CD4-positive, alpha-beta T cell treated with Interleukin-15 for 1 hour (primary cell): ENCODE data around the gene MBP.

ENCODE experiments used
- DNase-seq: peaks from one replicate; pipeline ENCODE4 v3.0.0-alpha.2; 2020

MBP gene

DNA sequence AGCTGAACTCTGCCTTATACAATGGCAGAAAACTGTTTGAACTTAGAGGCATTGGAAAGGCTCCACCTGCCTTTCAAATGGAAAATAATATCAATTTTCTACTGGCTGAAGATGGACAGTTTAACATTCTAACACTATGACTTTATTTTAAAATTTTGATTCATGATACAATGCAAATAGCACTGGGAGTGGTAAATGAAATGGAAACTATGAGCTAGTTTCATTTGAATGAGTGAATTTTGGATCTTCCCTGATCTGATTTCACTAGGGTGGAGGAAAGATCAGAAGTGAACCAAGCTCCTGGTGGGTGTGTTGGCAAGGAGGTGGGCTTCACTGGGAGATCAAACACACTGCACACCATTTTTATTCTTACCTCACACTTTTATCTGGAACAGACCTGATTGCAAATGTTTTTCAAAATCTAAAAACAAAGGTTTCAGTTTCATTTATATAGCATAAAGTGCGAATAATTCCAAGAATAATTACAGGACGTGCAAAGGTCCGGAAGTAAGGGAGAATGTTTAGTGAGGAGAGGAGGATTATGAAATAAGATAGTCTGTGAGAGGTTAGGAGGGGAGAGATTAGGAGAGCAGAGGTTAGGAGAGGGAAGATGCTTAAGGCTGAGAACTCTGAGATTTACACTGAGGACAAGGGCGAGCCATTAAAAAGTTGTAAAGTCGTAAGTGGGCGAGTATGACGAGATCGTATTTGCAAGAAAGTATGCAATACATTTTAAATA is 18.6 kb upstream of the MBP start:
- no peak for DNase-seq

DNA sequence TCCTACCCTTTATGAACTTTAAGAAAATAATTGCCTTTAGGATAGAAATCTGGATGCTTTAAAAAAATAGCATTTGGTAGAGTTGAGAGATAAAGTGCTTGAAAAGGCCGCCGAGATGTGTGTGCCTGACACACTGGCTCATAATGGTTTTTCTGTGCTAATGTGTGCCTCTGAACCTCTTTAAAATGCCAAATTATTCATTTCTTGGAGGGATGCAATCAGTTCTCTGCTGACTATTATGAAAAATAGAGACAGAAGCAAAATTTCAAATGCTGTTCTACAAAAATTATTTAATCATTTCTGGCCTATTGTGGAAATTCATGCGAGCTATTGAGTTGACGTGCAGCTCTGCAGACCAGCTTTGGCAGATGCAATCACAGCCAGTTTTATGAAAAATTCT is 18.0 kb upstream of the MBP start:
- no peak for DNase-seq

DNA sequence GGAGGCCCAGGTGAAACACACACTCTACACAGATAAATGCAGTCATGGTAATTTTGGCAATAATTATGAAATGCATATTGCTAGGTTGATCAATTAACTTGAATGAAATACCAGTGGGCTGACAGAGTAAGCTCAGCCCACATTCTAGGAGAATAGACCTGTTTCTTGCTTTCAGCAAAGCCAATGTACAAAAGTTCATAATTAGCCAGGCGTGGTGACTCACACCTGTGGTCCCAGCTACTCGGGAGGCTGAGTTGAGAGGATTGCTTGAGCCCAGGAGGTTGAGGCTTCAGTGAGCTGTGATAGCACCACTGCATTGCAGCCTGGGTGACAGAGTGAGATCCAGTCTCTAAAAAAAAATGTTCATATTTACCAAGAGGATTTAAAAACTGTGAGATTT is 15.7 kb upstream of the MBP start:
- DNase-seq, result no peak

DNA sequence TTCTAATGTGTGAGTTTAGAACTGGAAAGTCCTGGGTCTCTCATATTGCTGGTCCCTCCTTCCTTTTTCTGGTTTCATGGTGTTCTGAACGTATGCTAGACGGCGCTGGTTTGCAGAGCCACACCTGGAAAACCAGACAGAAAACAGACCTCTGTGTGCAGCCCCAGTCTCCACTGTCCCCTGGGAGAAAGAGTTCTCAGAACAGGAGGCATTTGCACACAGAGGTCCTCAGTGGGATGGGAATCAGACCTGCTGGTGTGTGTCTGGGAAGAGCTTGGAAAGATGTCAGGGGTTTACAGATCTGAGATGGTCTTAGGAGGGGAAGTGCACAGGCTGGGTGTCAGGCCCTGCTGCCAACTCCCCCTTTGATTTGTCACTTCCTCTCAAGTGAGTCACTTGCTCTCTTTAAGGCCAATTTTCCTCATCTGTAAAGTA is 14.9 kb upstream of the MBP start:
- peak; percentile 46 for DNase-seq

DNA sequence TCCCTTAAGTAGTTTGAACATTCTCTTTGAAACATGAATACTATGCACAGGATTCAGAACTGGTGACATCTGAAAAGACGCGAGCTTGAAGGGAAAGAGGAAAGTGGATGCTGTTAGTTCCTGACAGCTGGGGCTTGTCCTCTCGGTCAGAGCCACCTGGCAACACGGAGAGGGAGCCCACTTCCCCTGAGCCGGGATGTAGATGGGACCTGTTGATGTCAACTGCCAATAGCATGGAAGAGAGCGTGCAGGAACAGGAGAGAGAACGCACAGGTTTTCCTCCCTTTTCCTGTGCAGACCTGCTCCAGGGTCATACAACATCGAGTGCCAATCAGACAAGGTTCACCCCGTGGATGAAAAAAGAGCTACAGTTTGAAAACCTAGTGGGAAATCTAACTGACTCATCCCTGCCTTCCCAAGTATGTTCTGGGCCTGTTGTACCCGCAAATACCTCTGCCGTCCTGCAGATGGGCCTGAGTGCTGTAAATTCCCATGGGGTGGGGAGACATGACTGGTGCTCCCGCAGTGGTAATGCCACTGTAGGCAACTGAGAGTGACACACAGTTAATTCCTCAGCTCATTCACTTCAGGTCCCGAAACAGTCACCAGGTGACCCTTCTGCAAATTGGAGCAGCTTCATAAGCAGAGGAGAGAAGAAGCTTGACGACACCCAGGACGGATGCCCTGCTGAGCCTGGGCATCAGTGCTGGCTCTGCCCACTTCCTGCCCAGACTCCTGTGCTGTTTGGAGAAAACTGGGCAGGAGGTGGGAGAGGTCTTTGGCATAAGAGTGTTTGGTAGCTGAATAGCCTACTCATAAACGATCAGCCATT is 13.9 kb upstream of the MBP start:
- no peak for DNase-seq

DNA sequence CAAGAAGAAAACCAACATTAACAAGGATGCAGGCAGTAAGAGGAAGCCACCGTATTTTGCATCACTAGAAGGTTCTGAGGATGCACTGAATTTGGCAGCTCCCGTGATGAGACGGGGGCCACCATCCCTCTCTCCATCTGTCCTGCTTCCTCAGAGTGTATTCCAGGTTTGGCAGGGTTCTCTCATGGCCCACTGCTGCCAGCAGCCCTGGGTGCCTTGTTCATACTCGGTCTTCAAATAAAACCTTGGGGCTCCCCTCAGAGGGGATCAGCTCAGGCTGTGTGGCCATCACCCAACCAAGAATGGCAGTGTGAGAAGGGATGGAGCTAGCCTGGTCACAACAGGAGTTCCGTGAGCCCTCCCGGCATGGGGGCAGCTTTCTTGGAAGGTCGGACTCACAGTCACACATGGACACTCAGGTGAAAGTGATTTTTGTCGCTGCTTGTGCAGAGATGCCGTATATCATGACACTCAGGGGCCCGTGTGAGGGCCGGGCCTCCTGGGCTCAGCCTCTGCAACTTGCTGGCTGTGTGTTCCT is 12.8 kb upstream of the MBP start:
- DNase-seq, result no peak

DNA sequence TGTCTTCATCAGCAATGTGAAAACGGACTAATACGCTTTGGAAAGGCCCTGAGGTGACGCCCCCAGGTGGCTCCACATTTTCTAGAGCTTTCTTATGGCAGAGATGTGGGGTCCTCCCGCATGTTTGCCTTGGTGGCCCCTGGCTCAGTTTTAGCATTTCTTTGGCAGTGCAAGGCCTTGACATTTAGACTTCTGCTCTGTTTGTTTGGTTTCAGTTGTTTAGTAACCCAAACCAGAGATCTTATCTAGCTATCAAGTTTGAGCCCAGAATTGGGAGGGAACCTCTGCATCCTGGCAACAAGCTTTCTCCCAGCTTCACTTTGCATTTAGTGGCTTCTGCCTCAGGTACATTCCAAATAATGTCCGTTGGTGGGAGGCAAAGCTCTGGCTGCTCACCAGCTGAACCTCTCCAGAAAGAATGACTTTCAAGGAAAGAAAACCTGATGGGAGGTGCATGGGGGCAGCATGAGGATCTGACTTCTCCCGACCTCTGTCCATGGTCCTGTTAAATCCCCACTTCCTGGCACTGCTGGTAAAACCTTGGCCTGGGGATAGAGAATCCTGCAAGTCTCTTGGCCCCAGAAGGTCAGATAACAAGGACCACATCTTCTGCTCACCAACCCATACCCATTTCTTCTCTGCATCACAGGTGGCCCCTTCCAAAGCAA is 12.0 kb upstream of the MBP start:
- no peak for DNase-seq

DNA sequence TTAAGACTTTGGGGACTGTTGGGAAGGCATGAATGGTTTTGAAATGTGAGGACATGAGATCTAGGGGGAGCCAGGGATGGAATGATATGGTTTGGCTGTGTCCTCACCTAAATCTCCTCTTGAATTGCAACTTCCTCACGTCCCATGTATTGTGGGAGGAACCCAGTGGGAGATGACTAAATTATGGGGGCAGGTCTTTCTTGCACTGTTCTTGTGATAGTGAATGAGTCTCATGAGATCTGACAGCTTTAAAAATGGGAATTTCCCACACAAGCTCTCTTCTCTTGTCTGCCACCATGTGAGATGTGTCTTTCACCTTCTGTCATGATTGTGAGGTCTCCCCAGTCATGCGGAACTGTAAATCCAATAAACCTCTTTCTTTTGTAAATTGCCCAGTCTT is 11.5 kb upstream of the MBP start:
- DNase-seq, result no peak

DNA sequence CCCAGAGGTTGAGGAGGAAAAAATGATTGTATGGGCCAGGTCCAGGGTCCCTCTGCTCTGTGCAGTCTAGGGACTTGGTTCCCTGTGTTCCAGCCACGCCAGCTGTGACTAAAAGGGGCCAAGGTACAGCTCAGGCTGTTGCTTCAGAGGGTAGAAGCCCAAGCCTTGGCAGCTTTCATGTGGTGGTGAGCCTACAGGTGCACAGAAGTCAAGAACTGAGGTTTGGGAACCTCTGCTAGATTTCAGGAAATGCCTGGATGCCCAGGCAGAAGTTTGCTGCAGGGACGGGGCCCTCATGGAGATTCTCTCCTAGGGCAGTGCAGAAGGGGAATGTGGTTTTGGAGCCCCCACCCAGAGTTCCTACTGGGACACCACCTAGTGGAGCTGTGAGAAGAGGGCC is 10.6 kb upstream of the MBP start:
- no peak for DNase-seq

DNA sequence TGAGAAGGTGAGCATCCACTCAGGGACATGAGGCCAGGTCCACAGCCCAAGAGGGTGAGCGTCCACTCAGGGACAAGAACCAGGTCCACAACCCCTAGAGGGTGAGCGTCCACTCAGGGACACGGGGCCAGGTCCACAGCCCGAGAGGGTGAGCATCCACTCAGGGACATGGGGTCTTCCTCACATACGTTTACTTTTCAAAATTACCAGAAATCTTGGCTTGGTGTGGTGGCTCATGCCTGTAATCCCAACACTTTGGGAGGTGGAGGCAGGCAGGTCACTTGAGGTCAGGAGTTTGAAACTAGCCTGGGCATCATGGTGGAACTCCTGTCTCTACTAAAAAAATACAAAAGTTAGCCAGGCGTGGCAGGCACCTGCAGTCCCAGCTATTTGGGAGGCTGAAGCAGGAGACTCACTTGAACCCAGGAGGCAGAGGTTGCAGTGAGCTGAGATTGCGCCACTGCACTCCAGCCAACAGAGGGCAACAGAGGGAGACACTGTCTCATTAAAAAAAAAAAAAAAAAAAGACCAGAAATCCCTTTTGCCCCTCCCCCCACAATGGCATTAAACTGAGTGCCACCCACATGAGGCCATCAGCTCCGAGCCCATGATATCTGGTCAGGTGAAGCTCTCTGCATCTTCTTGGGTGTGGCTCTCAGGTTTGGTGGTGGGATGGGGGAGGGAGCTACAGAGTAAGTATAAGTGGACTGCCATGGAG is 9.0 kb upstream of the MBP start:
- DNase-seq, result no peak

DNA sequence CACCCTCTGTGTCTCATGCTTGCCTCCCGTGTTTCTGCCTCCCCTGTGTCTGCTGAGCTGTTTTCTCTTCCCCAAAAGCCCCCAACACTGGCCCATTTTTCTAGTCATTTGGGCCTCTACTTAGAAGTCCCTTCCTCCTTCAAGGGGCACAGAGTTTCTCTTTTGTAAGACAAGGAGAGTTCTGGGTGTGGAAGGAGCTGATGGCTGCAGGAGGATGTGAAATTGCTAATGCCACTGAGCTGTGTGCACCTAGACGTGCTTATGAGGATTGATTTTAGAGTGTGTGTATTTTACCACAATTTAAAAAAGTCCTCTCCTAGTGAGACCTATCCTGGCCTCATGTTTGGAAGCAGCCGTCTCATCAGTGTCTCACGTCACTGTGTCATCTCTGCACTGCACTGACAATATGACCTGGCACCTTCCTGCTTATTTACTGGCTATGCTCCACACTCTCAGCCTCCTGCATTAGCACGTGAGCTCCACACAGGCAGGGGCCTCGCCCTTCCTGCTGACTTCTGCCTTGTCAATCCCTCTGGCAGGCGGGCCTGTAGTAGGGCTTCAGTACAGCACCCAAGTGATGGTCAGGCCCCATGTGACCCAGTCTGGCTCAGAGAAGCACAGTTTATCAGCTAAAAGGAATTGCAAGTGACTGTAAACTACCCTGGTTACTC is 8.0 kb upstream of the MBP start:
- DNase-seq, result peak; percentile 77

DNA sequence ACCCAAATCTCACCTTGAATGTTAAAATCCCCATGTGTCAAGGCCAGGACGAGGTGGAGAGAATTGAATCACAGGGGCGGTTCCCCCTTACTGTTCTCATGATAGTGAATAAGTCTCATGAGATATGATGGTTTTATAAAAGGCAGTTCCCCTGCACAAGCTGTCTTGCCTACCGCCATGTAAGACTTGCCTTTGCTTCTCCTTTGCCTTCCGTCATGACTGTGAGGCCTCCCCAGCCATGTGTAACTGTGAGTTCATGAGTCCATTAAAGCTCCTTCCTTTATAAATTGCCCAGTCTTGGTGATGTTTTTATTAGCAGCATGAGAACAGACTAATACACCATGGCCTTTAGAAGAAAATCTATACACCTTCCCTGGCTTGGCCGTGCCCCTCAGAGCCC is 7.4 kb upstream of the MBP start:
- no peak for DNase-seq

DNA sequence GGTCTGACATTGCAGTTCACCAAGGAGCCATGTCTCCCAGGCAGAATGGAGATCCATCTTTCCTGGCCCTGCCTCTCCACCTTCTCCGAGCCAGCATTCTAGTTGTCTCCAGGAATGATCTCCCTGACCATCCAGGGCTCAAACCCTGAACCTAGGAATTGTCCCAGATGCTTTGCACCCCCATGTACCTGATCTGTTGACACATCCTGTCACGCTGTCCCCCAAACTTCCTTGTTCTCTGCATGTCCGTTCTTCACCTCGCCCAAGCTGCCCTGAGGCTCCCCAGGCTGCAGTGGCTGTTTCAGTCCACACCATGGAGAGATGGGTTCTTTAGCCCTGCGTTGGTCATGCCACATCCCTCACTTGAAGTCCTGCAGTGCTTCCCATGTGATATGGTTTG is 7.0 kb upstream of the MBP start:
- no peak for DNase-seq

DNA sequence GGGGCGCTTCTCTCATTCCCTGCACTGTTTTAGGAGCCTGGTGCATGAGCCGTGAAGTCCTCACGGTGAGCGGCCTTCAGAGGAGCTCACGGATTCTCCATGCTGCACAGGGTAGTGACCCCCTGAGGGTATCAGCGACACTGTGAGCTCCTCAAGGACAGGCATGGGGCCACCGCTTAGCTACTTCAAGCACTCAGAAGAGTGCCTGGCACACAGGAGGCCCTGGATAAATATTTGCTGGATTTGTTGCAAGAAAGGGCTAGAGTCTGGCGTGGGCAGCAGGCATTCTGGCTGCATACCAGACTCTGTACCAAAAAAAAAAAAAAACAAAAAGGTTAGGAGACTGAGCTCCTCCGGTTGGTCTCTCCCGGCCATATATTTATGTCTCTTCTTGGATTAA is 5.7 kb upstream of the MBP start:
- DNase-seq, result no peak

DNA sequence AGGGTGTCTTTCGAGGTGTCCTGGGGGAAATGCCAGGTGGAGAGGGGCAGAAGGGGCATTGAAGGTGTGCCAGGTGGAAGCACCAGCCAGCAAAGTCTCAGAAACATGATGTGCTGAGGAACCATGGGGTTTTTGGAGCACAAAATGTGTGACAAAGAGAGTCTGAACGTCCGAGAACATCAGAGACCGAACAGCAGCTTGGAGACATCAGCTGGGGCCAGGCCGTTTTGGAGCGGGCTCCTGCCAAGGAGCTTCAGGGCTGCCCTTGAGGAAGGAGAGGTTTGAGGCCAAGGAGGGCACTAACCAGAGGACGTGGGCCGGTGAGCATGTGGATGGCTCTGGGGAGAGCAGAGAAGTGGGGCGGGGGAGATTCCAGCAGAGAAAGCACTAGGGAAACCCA is 5.3 kb upstream of the MBP start:
- DNase-seq, result no peak

DNA sequence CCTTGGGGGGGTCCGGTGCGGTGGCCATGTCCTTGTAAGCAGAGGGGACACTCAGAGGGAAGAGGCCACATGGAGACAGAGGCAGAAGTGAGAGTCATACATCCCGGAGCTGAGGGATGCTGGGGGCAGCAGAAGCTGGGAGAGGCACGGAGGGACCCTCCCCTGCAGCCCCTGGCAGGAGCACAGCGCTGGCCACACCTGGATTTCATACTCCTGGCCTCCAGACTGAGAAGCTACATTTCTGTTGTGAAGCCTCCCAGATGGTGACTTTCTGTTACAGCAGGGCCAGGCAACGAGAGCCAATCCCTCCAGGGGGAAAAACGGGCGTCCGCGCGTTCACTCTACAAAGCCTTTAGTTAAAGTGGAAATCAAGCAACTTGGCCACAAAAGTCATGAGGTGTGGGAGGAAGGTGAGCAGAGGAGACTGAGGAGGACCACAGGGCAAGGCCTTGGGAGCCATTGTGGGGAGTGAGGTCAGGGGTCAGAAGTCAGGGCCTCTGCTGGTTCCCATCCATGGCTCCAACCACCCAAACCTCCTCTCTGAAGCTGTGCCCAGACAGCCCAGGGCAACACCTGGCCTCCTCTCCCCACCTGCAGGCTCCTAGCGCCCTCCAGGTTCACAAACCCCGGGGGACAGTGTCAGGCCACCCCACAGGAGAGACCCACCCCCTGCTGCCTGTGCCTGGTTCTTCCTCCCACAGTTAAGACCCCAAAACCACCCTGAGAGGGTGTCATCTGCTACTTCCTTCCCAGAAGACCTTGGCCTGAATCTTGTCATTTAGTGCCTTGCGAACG is 4.5 kb upstream of the MBP start:
- DNase-seq, result no peak

DNA sequence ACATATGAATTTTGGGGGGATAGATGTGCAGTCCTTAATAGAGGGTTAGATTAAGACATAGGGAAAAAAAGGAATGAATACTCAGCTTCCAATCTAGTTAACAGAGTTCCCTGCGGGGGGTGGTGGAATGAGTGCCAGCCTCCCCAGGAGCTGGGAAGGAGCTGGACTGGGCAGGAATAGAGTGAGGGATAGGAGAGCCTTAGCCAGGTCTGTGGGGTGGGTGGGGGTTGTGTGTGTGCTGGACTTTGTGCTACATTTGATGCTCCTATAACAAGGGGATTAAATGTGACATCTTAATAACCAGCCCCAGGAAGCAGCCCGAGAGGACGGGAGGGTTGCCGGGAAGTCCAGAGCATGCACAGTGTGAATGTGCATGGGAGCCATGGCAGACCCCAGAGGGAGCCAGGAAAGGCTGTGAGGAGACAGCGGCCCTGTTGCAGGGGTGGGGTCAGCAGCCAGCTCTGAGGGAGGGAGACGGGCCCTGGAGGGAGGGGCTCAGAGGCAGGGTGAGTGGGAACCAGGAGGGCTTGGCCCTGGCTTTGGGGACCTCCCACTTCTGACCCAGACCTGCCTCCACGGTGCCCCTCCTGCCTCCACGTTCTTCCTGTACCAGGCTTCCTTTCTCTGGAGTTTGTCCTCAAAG is 3.6 kb upstream of the MBP start:
- no peak for DNase-seq

DNA sequence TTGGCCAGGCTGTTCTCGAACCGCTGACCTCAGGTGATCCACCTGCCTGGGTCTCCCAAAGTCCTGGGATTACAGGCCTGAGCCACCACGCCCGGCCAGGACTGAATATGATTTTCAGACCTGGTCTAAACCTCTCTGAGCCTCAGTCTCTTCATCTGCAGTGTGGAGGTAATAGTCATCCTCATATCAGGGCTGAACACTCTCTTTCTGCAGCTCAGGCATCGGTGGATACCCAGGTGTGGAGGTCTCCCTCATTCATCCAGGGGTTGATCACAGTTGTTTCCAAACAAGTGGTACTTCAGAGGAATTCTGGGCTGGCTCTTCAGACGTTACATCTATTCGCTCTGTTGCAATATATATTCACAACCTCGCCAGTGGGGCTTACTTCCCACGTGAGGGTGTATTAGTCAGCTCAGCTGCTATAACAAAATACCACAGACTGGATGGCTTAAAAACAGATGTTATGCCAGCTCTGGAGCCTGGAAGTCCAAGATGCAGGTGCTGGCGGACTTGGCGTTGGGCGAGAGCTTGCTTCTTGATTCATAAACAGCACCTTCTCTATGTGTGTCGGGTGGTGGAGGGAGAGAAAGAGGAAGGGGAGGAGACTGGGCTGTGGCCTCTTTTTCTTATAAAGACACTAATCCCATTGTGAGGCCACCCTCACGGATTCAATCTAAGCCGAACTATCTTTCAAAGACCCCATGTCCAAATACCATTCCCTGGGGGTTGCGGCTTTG is 2.9 kb upstream of the MBP start:
- DNase-seq, result no peak

DNA sequence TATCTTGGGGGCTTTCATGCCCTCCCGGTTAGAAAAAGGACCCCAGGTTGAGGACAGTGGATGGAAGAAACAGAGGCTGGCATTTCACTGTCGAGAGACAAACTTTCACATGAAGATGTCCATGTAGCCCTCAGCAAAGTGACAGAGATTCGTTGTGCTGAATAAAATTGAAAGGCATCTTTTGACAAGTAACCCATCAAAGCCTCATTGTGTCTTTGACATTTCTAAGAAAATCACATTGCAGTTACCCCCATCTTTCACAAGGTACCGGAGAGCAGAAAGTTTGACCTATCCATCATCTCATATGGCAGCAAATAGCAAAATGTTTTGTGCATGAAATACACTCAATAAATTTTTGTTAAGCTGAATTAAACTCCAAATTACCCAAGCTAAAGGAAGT is 2.0 kb upstream of the MBP start:
- no peak for DNase-seq

DNA sequence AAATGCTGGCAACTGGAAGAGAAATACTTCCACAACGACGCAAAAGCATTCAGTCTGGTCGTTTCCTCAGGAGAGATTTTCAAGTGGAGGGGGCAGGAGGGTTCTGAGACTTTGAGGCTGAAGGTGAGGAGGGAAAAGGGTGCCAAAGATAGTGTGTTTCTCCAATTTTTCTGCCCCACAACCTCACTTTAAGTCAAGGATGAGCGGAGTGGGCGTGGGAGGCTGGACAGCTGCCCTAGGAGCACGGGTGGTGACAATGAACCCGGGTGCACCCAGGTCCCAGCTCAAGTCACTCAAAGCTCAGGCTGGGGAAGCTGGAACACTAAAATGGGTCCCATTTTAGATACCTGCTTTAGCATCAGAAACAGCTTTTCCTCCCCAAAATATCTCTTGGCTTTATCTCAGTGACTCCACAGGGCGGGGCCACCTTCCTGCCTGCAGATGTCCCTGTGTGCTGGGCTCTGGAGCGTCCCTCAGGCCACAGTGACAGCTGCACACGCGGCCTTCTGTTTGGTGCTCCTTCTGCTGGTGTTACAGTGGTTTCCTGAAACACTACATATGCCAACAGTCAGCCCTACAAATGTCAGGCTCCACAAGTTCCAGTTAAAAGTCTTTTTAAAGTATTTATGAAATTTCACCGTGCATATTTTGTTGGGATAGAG is 1.4 kb upstream of the MBP start:
- DNase-seq, result peak; percentile 65
